ENCODE measurements around the gene CTSL.
"Not testable (repeated sequence)": the region's sequence is repeated elsewhere in the genome, so short reads cannot be mapped to it uniquely, and the experiment has no call there.

CTSL gene

DNA sequence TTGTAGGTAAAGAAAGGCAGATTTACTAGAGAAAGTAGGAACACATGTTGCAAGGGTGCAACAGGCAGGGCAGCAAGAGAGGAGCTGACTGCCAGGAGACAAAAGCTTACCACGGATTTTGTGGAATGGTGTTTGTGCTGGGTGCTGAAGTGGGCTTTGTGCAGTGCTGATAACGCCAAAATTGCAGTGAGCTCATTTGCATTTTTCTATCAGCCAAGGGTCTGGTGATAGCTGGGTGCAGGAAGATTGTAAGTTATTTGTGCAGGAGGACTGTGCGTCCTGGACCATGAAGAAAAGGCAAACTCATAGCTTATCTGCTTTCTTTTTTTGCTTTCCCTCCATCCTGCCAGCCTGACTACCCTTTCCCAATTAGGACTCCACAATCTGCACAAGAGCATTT lies 13.6 kb downstream of the CTSL start:
- ChIA-PET CTCF (no interaction called here), POLR2A (no interaction called here)
- no peak for DNase-seq (ENCODE audit: extremely low spot score)
- TF ChIP-seq, protein P1, sequence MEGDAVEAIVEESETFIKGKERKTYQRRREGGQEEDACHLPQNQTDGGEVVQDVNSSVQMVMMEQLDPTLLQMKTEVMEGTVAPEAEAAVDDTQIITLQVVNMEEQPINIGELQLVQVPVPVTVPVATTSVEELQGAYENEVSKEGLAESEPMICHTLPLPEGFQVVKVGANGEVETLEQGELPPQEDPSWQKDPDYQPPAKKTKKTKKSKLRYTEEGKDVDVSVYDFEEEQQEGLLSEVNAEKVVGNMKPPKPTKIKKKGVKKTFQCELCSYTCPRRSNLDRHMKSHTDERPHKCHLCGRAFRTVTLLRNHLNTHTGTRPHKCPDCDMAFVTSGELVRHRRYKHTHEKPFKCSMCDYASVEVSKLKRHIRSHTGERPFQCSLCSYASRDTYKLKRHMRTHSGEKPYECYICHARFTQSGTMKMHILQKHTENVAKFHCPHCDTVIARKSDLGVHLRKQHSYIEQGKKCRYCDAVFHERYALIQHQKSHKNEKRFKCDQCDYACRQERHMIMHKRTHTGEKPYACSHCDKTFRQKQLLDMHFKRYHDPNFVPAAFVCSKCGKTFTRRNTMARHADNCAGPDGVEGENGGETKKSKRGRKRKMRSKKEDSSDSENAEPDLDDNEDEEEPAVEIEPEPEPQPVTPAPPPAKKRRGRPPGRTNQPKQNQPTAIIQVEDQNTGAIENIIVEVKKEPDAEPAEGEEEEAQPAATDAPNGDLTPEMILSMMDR (IDR thresholded peaks at IDR 0.05; ENCODE audit: control extremely low read depth, extremely low read depth, low read depth, missing control alignments) = no peak

DNA sequence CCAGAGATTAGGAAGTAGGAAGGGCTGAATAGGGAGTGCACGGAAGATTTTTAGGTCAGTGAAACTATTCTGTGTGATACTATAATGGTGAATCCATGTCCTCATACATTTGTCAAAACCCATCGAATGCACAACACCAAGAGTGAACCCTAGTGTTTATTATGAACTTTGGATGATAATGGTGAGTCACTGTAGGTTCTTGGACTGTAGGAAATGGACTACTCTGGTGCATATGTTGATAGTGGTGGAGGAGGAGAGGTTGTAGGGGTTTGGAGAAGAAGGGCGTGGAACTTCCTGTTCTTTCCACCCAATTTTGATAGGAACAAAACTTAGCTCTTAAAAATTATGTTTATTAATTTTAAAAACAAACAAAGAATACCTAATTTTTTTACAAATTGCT lies 14.3 kb downstream of the CTSL start:
- ChIA-PET POLR2A (no interaction called here), CTCF (no interaction called here)
- no peak for DNase-seq (ENCODE audit: extremely low spot score)
- TF ChIP-seq, protein P1 (IDR thresholded peaks at IDR 0.05; ENCODE audit: control extremely low read depth, extremely low read depth, low read depth, missing control alignments) = no peak

DNA sequence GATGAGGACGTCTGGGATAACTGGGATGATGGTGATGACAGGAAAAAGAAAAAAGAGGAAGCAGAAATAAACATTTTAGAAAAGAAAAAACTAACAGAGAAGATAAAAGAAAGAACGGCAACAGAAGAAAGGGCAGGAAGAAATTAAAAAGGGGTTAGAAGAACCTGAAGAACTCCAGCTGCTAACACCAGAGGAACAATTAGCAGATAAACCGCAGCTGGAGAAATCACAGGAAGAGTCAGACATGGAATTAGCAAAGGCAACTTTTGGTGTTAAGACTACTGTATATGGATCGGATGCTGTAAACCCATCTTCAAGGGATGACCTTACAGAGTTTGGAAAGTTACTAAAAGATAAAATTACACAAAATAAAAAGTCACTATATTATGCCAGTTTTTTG lies 15.4 kb downstream of the CTSL start:
- ChIA-PET CTCF (no interaction called here), POLR2A (no interaction called here)
- no peak for DNase-seq (ENCODE audit: extremely low spot score)
- TF ChIP-seq, protein P1 (IDR thresholded peaks at IDR 0.05; ENCODE audit: control extremely low read depth, extremely low read depth, low read depth, missing control alignments) = no peak

DNA sequence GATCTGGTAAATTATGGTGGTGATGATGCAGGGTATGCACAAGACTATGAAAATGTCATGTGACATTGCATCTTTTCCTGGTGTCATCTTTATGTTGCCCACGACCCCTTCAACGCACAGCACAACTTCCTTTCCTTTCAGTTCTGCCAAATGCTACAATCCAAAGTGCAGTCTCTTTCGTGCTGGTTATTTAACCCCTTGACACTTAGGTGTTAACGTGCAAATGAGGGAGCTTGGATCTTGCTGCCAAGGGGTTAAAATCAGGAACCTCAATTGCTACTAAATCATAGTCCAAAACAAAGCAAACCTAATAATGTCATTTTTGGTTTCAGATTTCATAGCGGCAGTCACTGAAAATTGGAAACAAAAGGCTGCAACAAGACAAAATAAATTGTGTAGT lies 16.0 kb downstream of the CTSL start:
- CTCF ChIA-PET = no interaction called here
- POLR2A ChIA-PET = no interaction called here
- no peak for DNase-seq (ENCODE audit: extremely low spot score)
- TF ChIP-seq, protein P1 (IDR thresholded peaks at IDR 0.05; ENCODE audit: control extremely low read depth, extremely low read depth, low read depth, missing control alignments) = no peak

DNA sequence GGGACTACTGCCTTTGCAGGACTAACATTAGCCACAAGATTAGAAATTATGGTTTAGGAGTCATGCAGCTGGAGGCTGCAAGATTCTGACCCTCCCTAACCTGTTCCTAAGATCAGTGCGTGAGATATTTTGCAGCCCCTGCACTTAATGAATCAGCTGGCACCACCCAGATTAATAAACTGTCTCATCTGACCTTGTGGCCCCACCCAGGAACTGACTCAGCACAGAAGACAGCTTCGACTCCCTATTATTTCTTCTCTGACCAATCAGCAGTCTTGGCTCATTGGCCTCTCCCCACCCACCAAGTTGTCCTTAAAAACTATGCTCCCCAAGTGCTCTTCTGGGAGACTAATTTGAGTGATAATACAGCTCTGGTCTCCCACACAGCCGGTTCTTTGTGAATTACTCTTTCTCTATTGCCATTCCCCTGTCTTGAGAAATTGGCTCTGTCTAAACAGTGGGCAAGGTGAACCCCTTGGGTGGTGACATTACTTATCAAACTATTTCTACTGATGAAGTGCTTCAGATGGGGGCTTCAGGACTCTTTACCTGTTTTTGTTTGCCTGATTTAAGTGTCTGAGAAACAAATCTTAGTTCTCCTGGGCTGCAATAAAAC lies 17.0 kb downstream of the CTSL start:
- POLR2A ChIA-PET = no interaction called here

DNA sequence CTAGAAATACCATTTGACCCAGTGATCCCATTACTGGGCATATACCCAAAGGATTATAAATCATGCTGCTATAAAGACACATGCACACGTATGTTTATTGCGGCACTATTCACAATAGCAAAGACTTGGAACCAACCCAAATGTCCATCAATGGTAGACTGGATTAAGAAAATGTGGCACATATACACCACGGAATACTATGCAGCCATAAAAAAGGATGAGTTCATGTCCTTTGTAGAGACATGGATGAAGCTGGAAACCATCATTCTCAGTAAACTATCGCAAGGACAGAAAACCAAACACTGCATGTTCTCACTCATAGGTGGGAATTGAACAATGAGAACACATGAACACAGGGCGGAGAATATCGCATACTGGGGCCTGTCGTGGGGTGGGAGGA lies 18.3 kb downstream of the CTSL start:
- POLR2A ChIA-PET; DNase-seq (ENCODE audit: extremely low spot score); CTCF ChIA-PET: not testable (repeated sequence)

More for the DNA sequence above, 17.0 kb downstream of the CTSL start:
- no peak for DNase-seq (ENCODE audit: extremely low spot score)
- TF ChIP-seq, protein P1 (IDR thresholded peaks at IDR 0.05; ENCODE audit: control extremely low read depth, extremely low read depth, low read depth, missing control alignments) = no peak
- CTCF ChIA-PET = no interaction called here

DNA sequence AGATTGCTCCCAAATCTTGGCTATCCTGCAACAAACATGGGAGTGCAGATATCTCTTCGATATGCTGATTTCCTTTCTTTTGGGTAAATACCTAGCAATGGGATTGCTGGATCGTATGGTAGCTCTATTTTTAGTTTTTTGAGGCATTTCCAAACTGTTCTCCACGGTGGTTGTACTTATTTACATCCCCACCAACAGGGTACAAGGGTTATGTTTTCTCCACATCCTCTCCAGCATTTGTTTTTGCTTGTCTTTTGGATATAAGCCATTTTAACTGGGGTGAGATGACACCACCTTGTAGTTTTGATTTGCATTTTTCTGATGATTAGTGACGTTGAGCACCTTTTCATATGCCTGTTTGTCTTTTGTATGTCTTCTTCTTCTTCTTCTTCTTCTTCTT lies 20.3 kb downstream of the CTSL start:
- TF ChIP-seq, protein P1 (IDR thresholded peaks at IDR 0.05; ENCODE audit: control extremely low read depth, extremely low read depth, low read depth, missing control alignments) = no peak
- POLR2A ChIA-PET = no interaction called here
- no peak for DNase-seq (ENCODE audit: extremely low spot score)
- CTCF ChIA-PET = no interaction called here

Data from GM10248 (cell line).